ENCODE results near the gene CCDC179. TPM values are rescaled to one million over a fixed set of nuclear protein-coding genes. Genes with fewer than 3 reads are reported as not detected.

The CCDC179 gene
- total RNA-seq, 1 experiment from 2014 or later = not detected

GRCh38 chr11:22808571-22809197 lies 51.6 kb downstream of the CCDC179 start:
- H3K4me3 Mint-ChIP-seq = no peak overlapping the region
- ChIA-PET POLR2A (no interaction called here), CTCF (no interaction called here)
- peaks cover 8% of the 10 kb centered on the region for H3K4me1 Mint-ChIP-seq
- TF ChIP-seq ZNF317 (CRISPR knock-in tag; IDR thresholded peaks at IDR 0.05; ENCODE audit: borderline replicate concordance, low read depth) = no peak
- no peak for TF ChIP-seq JAZF1 (CRISPR knock-in tag; IDR thresholded peaks at IDR 0.05)
- TF ChIP-seq ELF4 (CRISPR knock-in tag; IDR thresholded peaks at IDR 0.05; ENCODE audit: low read depth) = no peak
- TF ChIP-seq FOXP1 (CRISPR knock-in tag; IDR thresholded peaks at IDR 0.05; ENCODE audit: borderline replicate concordance) = no peak
- no peak for TF ChIP-seq SMAD4 (CRISPR knock-in tag; IDR thresholded peaks at IDR 0.05)
- TF ChIP-seq TCF7 (CRISPR knock-in tag; IDR thresholded peaks at IDR 0.05; ENCODE audit: low read depth) = no peak
- no peak for TF ChIP-seq MAX (CRISPR knock-in tag; IDR thresholded peaks at IDR 0.05)
- TF ChIP-seq ZNF138 (CRISPR knock-in tag; conservative IDR thresholded peaks at IDR 0.05) = no peak
- TF ChIP-seq NR3C1 (CRISPR knock-in tag; conservative IDR thresholded peaks at IDR 0.05; ENCODE audit: low read depth) = no peak
- H3K27me3 Mint-ChIP-seq (ENCODE audit: low read depth) = no peaks in the 10 kb centered on the region
- no peak overlapping the region for H3K27ac Mint-ChIP-seq
- H3K9me3 Mint-ChIP-seq = peaks cover 14% of the 10 kb centered on the region
- DNase-seq (ENCODE audit: low spot score) (no peak), ATAC-seq (no peak)
- peaks cover 9% of the 10 kb centered on the region for H3K36me3 Mint-ChIP-seq

GRCh38 chr11:22807855-22808570 lies 52.3 kb downstream of the CCDC179 start:
- no peak for DNase-seq (ENCODE audit: low spot score)
- POLR2A ChIA-PET = no interaction called here
- peaks cover 8% of the 10 kb centered on the region for H3K4me1 Mint-ChIP-seq
- CTCF ChIA-PET = no interaction called here
- no peaks in the 10 kb centered on the region for H3K27me3 Mint-ChIP-seq (ENCODE audit: low read depth)
- H3K9me3 Mint-ChIP-seq = peaks cover 14% of the 10 kb centered on the region
- TF ChIP-seq CDX4 (CRISPR knock-in tag; IDR thresholded peaks at IDR 0.05; ENCODE audit: borderline replicate concordance) = no peak
- TF ChIP-seq IRF2 (CRISPR knock-in tag; IDR thresholded peaks at IDR 0.05; ENCODE audit: borderline replicate concordance, low read depth) = no peak
- TF ChIP-seq ZNF232 (CRISPR knock-in tag; IDR thresholded peaks at IDR 0.05) = no peak
- no peak for TF ChIP-seq EMX1 (CRISPR knock-in tag; IDR thresholded peaks at IDR 0.05)
- no peak for TF ChIP-seq CREB1 (CRISPR knock-in tag; IDR thresholded peaks at IDR 0.05)
- TF ChIP-seq CBFB (CRISPR knock-in tag; IDR thresholded peaks at IDR 0.05; ENCODE audit: low read depth) = no peak
- TF ChIP-seq ZNF416 (CRISPR knock-in tag; IDR thresholded peaks at IDR 0.05) = no peak
- no peak for TF ChIP-seq ZNF121 (CRISPR knock-in tag; IDR thresholded peaks at IDR 0.05)
- TF ChIP-seq MAX (CRISPR knock-in tag; IDR thresholded peaks at IDR 0.05) = no peak
- no peak for TF ChIP-seq ERG (CRISPR knock-in tag; IDR thresholded peaks at IDR 0.05)
- no peak for TF ChIP-seq MLX (CRISPR knock-in tag; IDR thresholded peaks at IDR 0.05)
- TF ChIP-seq NFE2L1 (CRISPR knock-in tag; IDR thresholded peaks at IDR 0.05) = no peak
- no peak for TF ChIP-seq FOXP1 (CRISPR knock-in tag; IDR thresholded peaks at IDR 0.05; ENCODE audit: borderline replicate concordance)
- no peak for TF ChIP-seq E2F4 (CRISPR knock-in tag; IDR thresholded peaks at IDR 0.05; ENCODE audit: borderline replicate concordance, low read depth)
- TF ChIP-seq OVOL2 (CRISPR knock-in tag; IDR thresholded peaks at IDR 0.05; ENCODE audit: borderline replicate concordance) = no peak
- TF ChIP-seq ZSCAN18 (CRISPR knock-in tag; IDR thresholded peaks at IDR 0.05) = no peak
- no peak for TF ChIP-seq FOXJ3 (CRISPR knock-in tag; IDR thresholded peaks at IDR 0.05; ENCODE audit: borderline replicate concordance)
- H3K36me3 Mint-ChIP-seq = peaks cover 9% of the 10 kb centered on the region
- no peak overlapping the region for H3K4me3 Mint-ChIP-seq
- H3K27ac Mint-ChIP-seq = no peak overlapping the region
- ATAC-seq = no peak

Measured in WTC11 (cell line).